WI38 (cell line): ENCODE results near the gene GSDMA.
"Not testable (repeated sequence)": the region's sequence is repeated elsewhere in the genome, so short reads cannot be mapped to it uniquely, and the experiment has no call there.

Experiments
- H3K4me3 ChIP-seq: 2 replicates; pipeline ENCODE4 v1.5.1; 2011; ENCODE audit warnings: low read depth, mild to moderate bottlenecking, control low read depth, low read length
- CTCF ChIP-seq: IDR thresholded peaks from 2 replicates; pipeline ENCODE4 v1.5.1; 2012; ENCODE audit warnings: low read depth, mild to moderate bottlenecking, control low read depth, low read length

The GSDMA gene

GRCh38 chr17:40004072-40004471 is 41.3 kb downstream of the GSDMA start:
- TF ChIP-seq CTCF: no peak
- no peak overlapping the region for H3K4me3 ChIP-seq

- H3K4me3 ChIP-seq: no peak overlapping the region
- TF ChIP-seq CTCF: no peak
Measured at GRCh38 chr17:40004712-40005111, 41.9 kb downstream of the GSDMA start.

GRCh38 chr17:40005520-40005919 is 42.7 kb downstream of the GSDMA start:
- H3K4me3 ChIP-seq: no peak overlapping the region
- TF ChIP-seq CTCF: no peak

- H3K4me3 ChIP-seq: not testable (repeated sequence)
Measured at GRCh38 chr17:40010946-40011500, 48.2 kb downstream of the GSDMA start.

GRCh38 chr17:40012017-40012647 is 49.3 kb downstream of the GSDMA start:
- H3K4me3 ChIP-seq: not testable (repeated sequence)

- no peak for TF ChIP-seq CTCF
- H3K4me3 ChIP-seq: no peak overlapping the region
Measured at GRCh38 chr17:40014375-40014980, 51.7 kb downstream of the GSDMA start.

- no peak for TF ChIP-seq CTCF
Measured at GRCh38 chr17:40015005-40015997, 52.5 kb downstream of the GSDMA start, which contains the start of gene CSF3. Gene CSF3, plus strand, starts transcription at chr17:40015440. Its CDS starts 35 bp downstream, at chr17:40015475.

More at GRCh38 chr17:40015005-40015997, 52.5 kb downstream of the GSDMA start, which contains the start of gene CSF3:
- H3K4me3 ChIP-seq: no peak within 1 kb of the TSS
